WTC11 (cell line): Measurements from ENCODE around the gene ACTL8. TPM values are rescaled to one million over a fixed set of nuclear protein-coding genes. Genes with fewer than 3 reads are reported as not detected.

Source experiments
- ATAC-seq: fragments of 200-7000 bp; cut with Tn5 transposase; 2 replicates; pipeline ENCODE4 v1.10.0; 2021; ENCODE audit warnings: mild to moderate bottlenecking, moderate library complexity
- CTCF ChIA-PET: fragments of 300-600 bp; sonication (Branson Sonifier 250); formaldehyde crosslinking; loops from one replicate; lab custom pipeline; 2021; ENCODE audit warnings: antibody characterized with exemption; lab: Charles Lee
- POLR2A ChIA-PET: fragments of 350-600 bp; sonication (Branson Sonifier 250); formaldehyde crosslinking; loops from one replicate; lab custom pipeline; 2021; ENCODE audit warnings: antibody characterized with exemption; lab: Charles Lee
- DNase-seq: peaks from one replicate; pipeline ENCODE4 v3.0.0; 2021; ENCODE audit warnings: low spot score
- H3K27ac Mint-ChIP-seq: 2 replicates; pipeline ENCODE4 v1.8.0; 2021; ENCODE audit warnings: mixed read lengths
- H3K27me3 Mint-ChIP-seq: 2 replicates; pipeline ENCODE4 v1.8.0; 2021; ENCODE audit warnings: low read depth, mild to moderate bottlenecking, moderate library complexity, mixed read lengths
- H3K36me3 Mint-ChIP-seq: 2 replicates; pipeline ENCODE4 v1.8.0; 2021; ENCODE audit warnings: mixed read lengths
- H3K4me1 Mint-ChIP-seq: 2 replicates; pipeline ENCODE4 v1.8.0; 2022; ENCODE audit warnings: mixed read lengths
- H3K4me3 Mint-ChIP-seq: 2 replicates; pipeline ENCODE4 v1.8.0; 2021; ENCODE audit warnings: mild to moderate bottlenecking, moderate library complexity, mixed read lengths
- H3K9me3 Mint-ChIP-seq: 2 replicates; pipeline ENCODE4 v1.8.0; 2021; ENCODE audit warnings: mixed read lengths
- ATF6 ChIP-seq: sonication (generic); formaldehyde crosslinking; IDR thresholded peaks from 2 replicates; pipeline ENCODE4 v1.8.1; 2023; ENCODE audit warnings: mild to moderate bottlenecking, missing genetic modification reagents
- E2F4 ChIP-seq: sonication (generic); formaldehyde crosslinking; IDR thresholded peaks from 2 replicates; pipeline ENCODE4 v1.8.1; 2022; ENCODE audit warnings: low read depth, mild to moderate bottlenecking, moderate library complexity, missing genetic modification reagents, borderline replicate concordance
- ELF4 ChIP-seq: sonication (generic); formaldehyde crosslinking; IDR thresholded peaks from 2 replicates; pipeline ENCODE4 v1.8.1; 2022; ENCODE audit warnings: low read depth, mild to moderate bottlenecking, moderate library complexity, missing genetic modification reagents
- FOXJ3 ChIP-seq: sonication (generic); formaldehyde crosslinking; IDR thresholded peaks from 2 replicates; pipeline ENCODE4 v1.9.0; 2021; ENCODE audit warnings: missing genetic modification reagents, mild to moderate bottlenecking, borderline replicate concordance
- FOXP1 ChIP-seq: sonication (generic); formaldehyde crosslinking; IDR thresholded peaks from 2 replicates; pipeline ENCODE4 v1.8.0; 2022; ENCODE audit warnings: missing genetic modification reagents, mild to moderate bottlenecking, moderate library complexity, borderline replicate concordance
- FOXP4 ChIP-seq: sonication (generic); formaldehyde crosslinking; IDR thresholded peaks from 2 replicates; pipeline ENCODE4 v1.8.0; 2022; ENCODE audit warnings: mild to moderate bottlenecking, missing genetic modification reagents
- MXD4 ChIP-seq: fragments of 250-450 bp; sonication (Bioruptor Pico); IDR thresholded peaks from 2 replicates; pipeline ENCODE4 v1.8.0; 2021; ENCODE audit warnings: mild to moderate bottlenecking, moderate library complexity, borderline replicate concordance
- NFATC4 ChIP-seq: fragments of 250-450 bp; sonication (Bioruptor Pico); IDR thresholded peaks from 2 replicates; pipeline ENCODE4 v1.9.0; 2021; ENCODE audit warnings: mild to moderate bottlenecking
- NFYB ChIP-seq: sonication (generic); formaldehyde crosslinking; conservative IDR thresholded peaks from 2 replicates; pipeline ENCODE4 v1.8.0; 2022; ENCODE audit warnings: low read depth, missing genetic modification reagents
- NR1H2 ChIP-seq: sonication (generic); formaldehyde crosslinking; IDR thresholded peaks from 2 replicates; pipeline ENCODE4 v1.9.0; 2021; ENCODE audit warnings: mild to moderate bottlenecking, moderate library complexity, missing genetic modification reagents
- NR3C1 ChIP-seq: sonication (generic); formaldehyde crosslinking; conservative IDR thresholded peaks from 2 replicates; pipeline ENCODE4 v1.8.1; 2023; ENCODE audit warnings: low read depth, mild to moderate bottlenecking, missing genetic modification reagents
- OVOL2 ChIP-seq: fragments of 250-450 bp; sonication (Bioruptor Pico); IDR thresholded peaks from 2 replicates; pipeline ENCODE4 v1.9.0; 2021; ENCODE audit warnings: mild to moderate bottlenecking, borderline replicate concordance
- SMAD3 ChIP-seq: sonication (generic); formaldehyde crosslinking; IDR thresholded peaks from 2 replicates; pipeline ENCODE4 v1.8.0; 2022; ENCODE audit warnings: missing genetic modification reagents, mild to moderate bottlenecking, borderline replicate concordance
- USF2 ChIP-seq: sonication (generic); formaldehyde crosslinking; IDR thresholded peaks from 2 replicates; pipeline ENCODE4 v1.8.1; 2023; ENCODE audit warnings: mild to moderate bottlenecking, missing genetic modification reagents, moderate library complexity
- ZBTB43 ChIP-seq: sonication (generic); formaldehyde crosslinking; IDR thresholded peaks from 2 replicates; pipeline ENCODE4 v1.8.1; 2023; ENCODE audit warnings: mild to moderate bottlenecking, missing genetic modification reagents
- ZMAT4 ChIP-seq: fragments of 250-450 bp; sonication (Bioruptor Pico); IDR thresholded peaks from 2 replicates; pipeline ENCODE4 v1.9.0; 2021; ENCODE audit warnings: mild to moderate bottlenecking
- ZNF138 ChIP-seq: sonication (generic); formaldehyde crosslinking; conservative IDR thresholded peaks from 2 replicates; pipeline ENCODE4 v1.8.1; 2022; ENCODE audit warnings: mild to moderate bottlenecking, moderate library complexity, missing genetic modification reagents
- ZNF532 ChIP-seq: fragments of 250-450 bp; sonication (Bioruptor Pico); IDR thresholded peaks from 2 replicates; pipeline ENCODE4 v1.9.0; 2021; ENCODE audit warnings: mild to moderate bottlenecking, borderline replicate concordance
- ZSCAN18 ChIP-seq: fragments of 250-450 bp; sonication (Bioruptor Pico); IDR thresholded peaks from 2 replicates; pipeline ENCODE4 v2.1.2; 2022; ENCODE audit warnings: mild to moderate bottlenecking, moderate library complexity
- total RNA-seq: library from RNA; stranded (reverse); gene quantifications from 3 replicates; pipeline ENCODE4 v1.2.3, GENCODE V29; 2021

Gene ACTL8
- total RNA-seq, 1 experiment from 2014 or later = 1.6 TPM

GRCh38 chr1:17870679-17871078 is 115.5 kb downstream of the ACTL8 start:
- Mint-ChIP-seq H3K36me3 (peaks cover 5% of the 10 kb centered on the region; the same call in 1 of the 2 replicates), H3K27ac (no peak overlapping the region), H3K4me3 (no peak overlapping the region), H3K27me3 (peaks cover 5% of the 10 kb centered on the region), H3K9me3 (peaks cover 22% of the 10 kb centered on the region)
- ATAC-seq = no peak
- ChIA-PET POLR2A (no interaction called here), CTCF (no interaction called here)
- TF ChIP-seq NR3C1 (CRISPR knock-in tag) (no peak), E2F4 (no peak), FOXP1 (CRISPR knock-in tag) (no peak), ZNF532 (no peak), FOXP4 (CRISPR knock-in tag) (no peak)
- TF ChIP-seq, all 79 proteins: peak for 0
- no peak for DNase-seq
- peaks cover 21% of the 10 kb centered on the region for H3K4me1 Mint-ChIP-seq

- peaks cover 14% of the 10 kb centered on the region for H3K9me3 Mint-ChIP-seq
- ATAC-seq = no peak
- ChIA-PET CTCF (no interaction called here), POLR2A (no interaction called here)
- H3K4me3 Mint-ChIP-seq = no peak overlapping the region
- peaks cover 3% of the 10 kb centered on the region; the same call in 1 of the 2 replicates for H3K27me3 Mint-ChIP-seq
- DNase-seq = no peak
- H3K4me1 Mint-ChIP-seq = peaks cover 14% of the 10 kb centered on the region
- H3K27ac Mint-ChIP-seq = no peak overlapping the region
- no peaks in the 10 kb centered on the region for H3K36me3 Mint-ChIP-seq
- no peak for TF ChIP-seq ZNF138 (CRISPR knock-in tag)
- TF ChIP-seq ZMAT4 (CRISPR knock-in tag) = no peak
- no peak for TF ChIP-seq MXD4 (CRISPR knock-in tag)
- TF ChIP-seq ZBTB43 (CRISPR knock-in tag) = no peak
- no peak for TF ChIP-seq NFATC4 (CRISPR knock-in tag)
- TF ChIP-seq OVOL2 (CRISPR knock-in tag) = no peak
- TF ChIP-seq USF2 (CRISPR knock-in tag) = no peak
- TF ChIP-seq ELF4 (CRISPR knock-in tag) = no peak
- no peak for TF ChIP-seq ZSCAN18
- TF ChIP-seq NFYB (CRISPR knock-in tag) = no peak
- no peak for TF ChIP-seq FOXJ3 (CRISPR knock-in tag)
- no peak for TF ChIP-seq NR1H2 (CRISPR knock-in tag)
- no peak for TF ChIP-seq ATF6 (CRISPR knock-in tag)
- TF ChIP-seq SMAD3 (CRISPR knock-in tag) = no peak
Observed at GRCh38 chr1:17873007-17873675, 118.0 kb downstream of the ACTL8 start.
